ENCODE results near the gene AKAP7. TPM values are rescaled to one million over a fixed set of nuclear protein-coding genes. Genes with fewer than 3 reads are reported as not detected.
"Not testable (repeated sequence)": the region's sequence is repeated elsewhere in the genome, so short reads cannot be mapped to it uniquely, and the experiment has no call there.

Gene AKAP7
- total and polyA plus RNA-seq, 2 experiments from 2014 or later = 9.1 to 11.9 TPM

- peaks cover 12% of the 10 kb centered on the region for H3K4me1 ChIP-seq (ENCODE audit: low read depth)
- H3K9me3 ChIP-seq (ENCODE audit: low read depth) = no peaks in the 10 kb centered on the region
- peak overlapping the region; percentile 10 for H3K27ac ChIP-seq
- H3K4me3 ChIP-seq = no peak overlapping the region
- no peaks in the 10 kb centered on the region for H3K36me3 ChIP-seq
- DNase-seq (ENCODE audit: low read depth in 1 of 2, low spot score in 1 of 2) = peak in 1 of 2 donors; percentile 21
- TF ChIP-seq CTCF (IDR thresholded peaks at IDR 0.05; ENCODE audit: low read depth, low read length) = no peak
- no peaks in the 10 kb centered on the region for H3K27me3 ChIP-seq
Observed at GRCh38 chr6:131258816-131259476, 123.7 kb downstream of the AKAP7 start.

- not testable (repeated sequence) for DNase-seq (ENCODE audit: low read depth in 1 of 2, low spot score in 1 of 2); H3K27ac ChIP-seq; H3K4me3 ChIP-seq
Observed at GRCh38 chr6:131260960-131261359, 125.7 kb downstream of the AKAP7 start.

GRCh38 chr6:131262060-131262459 lies 126.8 kb downstream of the AKAP7 start:
- Histone ChIP-seq H3K27ac (no peak overlapping the region), H3K4me1 (ENCODE audit: low read depth) (peaks cover 9% of the 10 kb centered on the region), H3K36me3 (no peaks in the 10 kb centered on the region), H3K27me3 (no peaks in the 10 kb centered on the region), H3K4me3 (no peak overlapping the region), H3K9me3 (ENCODE audit: low read depth) (no peaks in the 10 kb centered on the region)
- no peak for DNase-seq (ENCODE audit: low read depth in 1 of 2, low spot score in 1 of 2)
- TF ChIP-seq CTCF (IDR thresholded peaks at IDR 0.05; ENCODE audit: low read depth, low read length) = no peak

More at GRCh38 chr6:131260960-131261359, 125.7 kb downstream of the AKAP7 start:
- H3K27me3 ChIP-seq; H3K4me1 ChIP-seq (ENCODE audit: low read depth); H3K36me3 ChIP-seq; H3K9me3 ChIP-seq (ENCODE audit: low read depth): not testable (repeated sequence)

GRCh38 chr6:131265939-131266338 lies 130.7 kb downstream of the AKAP7 start:
- DNase-seq (ENCODE audit: low read depth in 1 of 2, low spot score in 1 of 2) = no peak
- Histone ChIP-seq H3K4me1 (ENCODE audit: low read depth) (no peaks in the 10 kb centered on the region), H3K9me3 (ENCODE audit: low read depth) (no peaks in the 10 kb centered on the region), H3K36me3 (no peaks in the 10 kb centered on the region), H3K4me3 (no peak overlapping the region), H3K27ac (no peak overlapping the region), H3K27me3 (no peaks in the 10 kb centered on the region)
- no peak for TF ChIP-seq CTCF (IDR thresholded peaks at IDR 0.05; ENCODE audit: low read depth, low read length)

GRCh38 chr6:131268303-131268702 lies 133.0 kb downstream of the AKAP7 start:
- TF ChIP-seq CTCF (IDR thresholded peaks at IDR 0.05; ENCODE audit: low read depth, low read length) = no peak
- Histone ChIP-seq H3K27me3 (no peaks in the 10 kb centered on the region), H3K27ac (no peak overlapping the region), H3K36me3 (no peaks in the 10 kb centered on the region), H3K4me3 (no peak overlapping the region), H3K4me1 (ENCODE audit: low read depth) (no peaks in the 10 kb centered on the region), H3K9me3 (ENCODE audit: low read depth) (no peaks in the 10 kb centered on the region)
- DNase-seq (ENCODE audit: low read depth in 1 of 2, low spot score in 1 of 2) = no peak

- TF ChIP-seq CTCF (IDR thresholded peaks at IDR 0.05; ENCODE audit: low read depth, low read length) = no peak
Observed at GRCh38 chr6:131269565-131270391, 134.5 kb downstream of the AKAP7 start.

More at GRCh38 chr6:131269565-131270391, 134.5 kb downstream of the AKAP7 start:
- no peak overlapping the region for H3K4me3 ChIP-seq
- no peaks in the 10 kb centered on the region for H3K9me3 ChIP-seq (ENCODE audit: low read depth)
- no peak for DNase-seq (ENCODE audit: low read depth in 1 of 2, low spot score in 1 of 2)
- H3K4me1 ChIP-seq (ENCODE audit: low read depth) = no peaks in the 10 kb centered on the region
- H3K27ac ChIP-seq = no peak overlapping the region
- H3K36me3 ChIP-seq = no peaks in the 10 kb centered on the region
- no peaks in the 10 kb centered on the region for H3K27me3 ChIP-seq
